HepG2 (cell line): ENCODE data around the gene STC2. TPM values are rescaled to one million over a fixed set of nuclear protein-coding genes. Genes with fewer than 3 reads are reported as not detected.
A peak's percentile ranks its signal among the peaks of the same experiment; 100 is the strongest.

Source experiments
- ATAC-seq: fragments of 200-7000 bp; cut with Tn5 transposase; 3 replicates; pipeline ENCODE4 v1.9.1; 2020; ENCODE audit warnings: mild to moderate bottlenecking, moderate library complexity
- BruUV-seq: library from RNA; stranded (reverse); fragments of 400-500 nt; replicated peaks from 2 replicates; lab custom pipeline; 2021; lab: Mats Ljungman, UMichigan
- CTCF ChIA-PET: fragments of 300-600 bp; formaldehyde crosslinking; extraction: SDS; loops from one replicate; lab custom pipeline; 2021; ENCODE audit warnings: low total read pairs, inconsistent platforms, low intra/inter-chr PET ratio; lab: Yijun Ruan, JAX
- POLR2A ChIA-PET: fragments of 350-600 bp; sonication (Branson Sonifier 250); formaldehyde crosslinking; loops from one replicate; lab custom pipeline; 2020; ENCODE audit warnings: antibody characterized with exemption, inconsistent platforms; lab: Yijun Ruan, JAX
- DNase-seq: peaks from one replicate; pipeline ENCODE4 v3.0.0-alpha.2; 2015; ENCODE audit warnings: low spot score
- FAIRE-seq: peaks from 3 replicates; lab custom pipeline; 2011; peaks lifted over from hg19 to GRCh38; lab: Jason Lieb, UNC
- H2AFZ ChIP-seq: one replicate; pipeline ENCODE4 v1.6.1; 2011; ENCODE audit warnings: low read length, inconsistent platforms
- H3K27ac ChIP-seq: fragments of 300-600 bp; 3 replicates; pipeline ENCODE4 v1.8.0; 2011; ENCODE audit warnings: mixed run types, mild to moderate bottlenecking, mixed read lengths, low read length, inconsistent platforms; ENCODE audit not compliant: insufficient read depth; ENCODE audit errors: extremely low read length
- H3K27me3 ChIP-seq, 2 experiments: fragments of 200-600 bp in 1 of 2; 2 replicates in 1 of 2; 3 replicates in 1 of 2; pipeline versions ENCODE4 v1.6.0 to v1.8.0; 2011; ENCODE audit warnings: low read length in 2 of 2, mild to moderate bottlenecking in 2 of 2, moderate library complexity in 2 of 2, inconsistent platforms in 1 of 2; ENCODE audit not compliant: insufficient read depth in 2 of 2, control insufficient read depth in 1 of 2
- H3K36me3 ChIP-seq, 2 experiments: fragments of 200-600 bp in 1 of 2; replicated peaks in 1 of 2; 2 replicates in 1 of 2; 3 replicates in 1 of 2; pipeline versions ENCODE4 v1.5.1 to v1.8.0; 2011; ENCODE audit warnings: low read length in 2 of 2, inconsistent platforms in 1 of 2; ENCODE audit not compliant: insufficient read depth in 2 of 2, control insufficient read depth in 1 of 2
- H3K4me1 ChIP-seq: 2 replicates; pipeline ENCODE4 v1.5.1; 2012; ENCODE audit warnings: low read length, inconsistent platforms; ENCODE audit not compliant: insufficient read depth
- H3K4me2 ChIP-seq: 2 replicates; pipeline ENCODE4 v1.6.0; 2011; ENCODE audit warnings: low read depth, low read length, inconsistent platforms
- H3K4me3 ChIP-seq, 3 experiments: fragments of 200-600 bp in 1 of 3; sonication (generic), shearing (Covaris generic) in 1 of 3; replicated peaks in 1 of 3; 2 replicates each; pipeline ENCODE4 v1.5.1; 2011 to 2016; ENCODE audit warnings: low read length in 3 of 3, inconsistent platforms in 2 of 3, low read depth in 2 of 3, mild to moderate bottlenecking in 2 of 3, control low read depth in 1 of 3, mixed read lengths in 1 of 3; ENCODE audit not compliant: insufficient read depth in 1 of 3
- H3K79me2 ChIP-seq: one replicate; pipeline ENCODE4 v1.6.1; 2011; ENCODE audit warnings: low read length, inconsistent platforms; ENCODE audit not compliant: insufficient read depth
- H3K9ac ChIP-seq: 2 replicates; pipeline ENCODE4 v1.6.0; 2011; ENCODE audit warnings: mild to moderate bottlenecking, low read depth, low read length, inconsistent platforms; ENCODE audit not compliant: insufficient read depth
- H3K9me3 ChIP-seq: 2 replicates; pipeline ENCODE4 v1.5.1; 2012; ENCODE audit warnings: mild to moderate bottlenecking, low read length
- H4K20me1 ChIP-seq: 2 replicates; pipeline ENCODE4 v1.6.0; 2011; ENCODE audit warnings: inconsistent platforms, mild to moderate bottlenecking, low read length, moderate library complexity; ENCODE audit not compliant: insufficient read depth
- MLXIP ChIP-seq: sonication (generic); formaldehyde crosslinking; IDR thresholded peaks from 2 replicates; pipeline ENCODE4 v1.9.0; 2021; ENCODE audit warnings: missing genetic modification reagents, borderline replicate concordance
- POGZ ChIP-seq: sonication (generic); formaldehyde crosslinking; IDR thresholded peaks from 2 replicates; pipeline ENCODE4 v1.4.0; 2020; ENCODE audit warnings: mild to moderate bottlenecking, missing genetic modification reagents
- POLR2AphosphoS5 ChIP-seq: IDR thresholded peaks from 2 replicates; pipeline ENCODE4 v1.6.1; 2012; ENCODE audit warnings: low read depth, low read length
- POLR2G ChIP-seq: fragments of 200-400 bp; formaldehyde crosslinking; IDR thresholded peaks from 2 replicates; pipeline ENCODE4 v1.6.1; 2018; ENCODE audit warnings: mild to moderate bottlenecking, low read depth, low read length, moderate library complexity
- RBFOX2 ChIP-seq: fragments of 200-400 bp; formaldehyde crosslinking; IDR thresholded peaks from 2 replicates; pipeline ENCODE4 v1.6.1; 2017; ENCODE audit warnings: low read depth, mild to moderate bottlenecking, low read length
- RBM22 ChIP-seq: fragments of 200-400 bp; formaldehyde crosslinking; optimal IDR thresholded peaks from 2 replicates; pipeline ENCODE3; 2017; ENCODE audit warnings: mild to moderate bottlenecking, low read length, moderate library complexity
- WGBS: methylation state at CpG from one replicate; pipeline ENCODE4 v1.1.6; 2017; ENCODE audit warnings: low lambda C conversion rate; 5-methylcytosine and 5-hydroxymethylcytosine counted together
- in situ Hi-C: cut with HindIII; loops from 2 replicates; pipeline ENCODE4 v1.10.0; 2017; ENCODE audit warnings: low pct_unique_long_range_greater_than_20kb; ENCODE audit not compliant: extremely low pct_ligation_motif_present
- intact Hi-C: fragments of 100-400 bp; cut with micrococcal nuclease; formaldehyde crosslinking; loops from one replicate; pipeline ENCODE4 v1.10.0; 2022; ENCODE audit not compliant: unreplicated experiment
- polyA plus RNA-seq, 8 experiments: library from polyadenylated mRNA; depleted of rRNA in 3 of 8; stranded (reverse) in 7 of 8; unstranded in 1 of 8; fragments of >200 nt; fragmentation: Illumina TruSeq in 4 of 8; extraction: Trizol in 4 of 8; gene quantifications; 2 replicates each; pipeline versions ENCODE4 v1.2.1 to v1.2.3, GENCODE V29; 2011 to 2016; ENCODE audit warnings: low read depth in 4 of 8, missing spikeins in 1 of 8, mixed read lengths in 1 of 8; ENCODE audit not compliant: insufficient read depth in 1 of 8
- total RNA-seq, 5 experiments: library from RNA; depleted of rRNA; stranded (reverse); fragments of >200 nt; fragmentation: Illumina TruSeq; extraction: Trizol; gene quantifications; 2 replicates each; pipeline ENCODE4 v1.2.3, GENCODE V29; 2016; ENCODE audit warnings: low read depth in 1 of 5
- TF ChIP-seq, protein P1 (sequence below): sonication (generic); formaldehyde crosslinking; IDR thresholded peaks from 2 replicates; pipeline ENCODE4 v1.5.1; 2020; ENCODE audit warnings: missing genetic modification reagents, mild to moderate bottlenecking, borderline replicate concordance

The STC2 gene
- total and polyA plus RNA-seq, 2 of the 13 experiments (the other 11 are each of a cell fraction or from before 2014, with no cell fraction given): 27.1 to 69.2 TPM

GRCh38 chr5:173318330-173318729 lies 9.9 kb downstream of the STC2 start:
- ChIA-PET POLR2A (interaction anchor here (1.6 to 6.6 kb wide), 2 partner anchors 10 to 22 kb away, joined by 5 to 86 read pairs; partner anchors contain the start of gene STC2), CTCF (no interaction called here)
- Histone ChIP-seq H3K4me2 (no peak overlapping the region), H2AFZ (no peak overlapping the region), H3K36me3 (peaks cover 41 to 72% of the 10 kb centered on the region in 2 experiments), H3K9me3 (no peaks in the 10 kb centered on the region), H3K79me2 (peaks cover 7% of the 10 kb centered on the region), H4K20me1 (peaks cover 23% of the 10 kb centered on the region), H3K27me3 (no peaks in the 10 kb centered on the region), H3K4me1 (peaks cover 54% of the 10 kb centered on the region), H3K4me3 (no peak overlapping the region), H3K27ac (no peak overlapping the region), H3K9ac (no peak overlapping the region)
- no peak for ATAC-seq
- in situ Hi-C loops (no loop called here), intact Hi-C loops (no loop called here)
- TF ChIP-seq, protein P1, sequence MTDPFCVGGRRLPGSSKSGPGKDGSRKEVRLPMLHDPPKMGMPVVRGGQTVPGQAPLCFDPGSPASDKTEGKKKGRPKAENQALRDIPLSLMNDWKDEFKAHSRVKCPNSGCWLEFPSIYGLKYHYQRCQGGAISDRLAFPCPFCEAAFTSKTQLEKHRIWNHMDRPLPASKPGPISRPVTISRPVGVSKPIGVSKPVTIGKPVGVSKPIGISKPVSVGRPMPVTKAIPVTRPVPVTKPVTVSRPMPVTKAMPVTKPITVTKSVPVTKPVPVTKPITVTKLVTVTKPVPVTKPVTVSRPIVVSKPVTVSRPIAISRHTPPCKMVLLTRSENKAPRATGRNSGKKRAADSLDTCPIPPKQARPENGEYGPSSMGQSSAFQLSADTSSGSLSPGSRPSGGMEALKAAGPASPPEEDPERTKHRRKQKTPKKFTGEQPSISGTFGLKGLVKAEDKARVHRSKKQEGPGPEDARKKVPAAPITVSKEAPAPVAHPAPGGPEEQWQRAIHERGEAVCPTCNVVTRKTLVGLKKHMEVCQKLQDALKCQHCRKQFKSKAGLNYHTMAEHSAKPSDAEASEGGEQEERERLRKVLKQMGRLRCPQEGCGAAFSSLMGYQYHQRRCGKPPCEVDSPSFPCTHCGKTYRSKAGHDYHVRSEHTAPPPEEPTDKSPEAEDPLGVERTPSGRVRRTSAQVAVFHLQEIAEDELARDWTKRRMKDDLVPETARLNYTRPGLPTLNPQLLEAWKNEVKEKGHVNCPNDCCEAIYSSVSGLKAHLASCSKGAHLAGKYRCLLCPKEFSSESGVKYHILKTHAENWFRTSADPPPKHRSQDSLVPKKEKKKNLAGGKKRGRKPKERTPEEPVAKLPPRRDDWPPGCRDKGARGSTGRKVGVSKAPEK: no peak
- 0 out of 2 replicates have a peak, but pooled peaks have one; percentile 4 for TF ChIP-seq POLR2G
- TF ChIP-seq POGZ (CRISPR knock-in tag): no peak
- TF ChIP-seq POLR2AphosphoS5: peak; percentile 7; the same call in 1 of the 2 replicates
- TF ChIP-seq MLXIP (CRISPR knock-in tag): no peak
- peak; percentile 59 for TF ChIP-seq RBM22
- peak; percentile 1; the same call in 1 of the 2 replicates for TF ChIP-seq RBFOX2
- no peak for DNase-seq
- WGBS: 100% methylated on average over 2 of the region's 2 CpGs
- no TSS peak for BruUV-seq
- no peak for FAIRE-seq
